Mucosa of descending colon (tissue), 3 donors: ENCODE data around the gene CABCOCO1. TPM values are rescaled to one million over a fixed set of nuclear protein-coding genes. Genes with fewer than 3 reads are reported as not detected.

Experiments used
- ATAC-seq: fragments of 200-7000 bp; cut with Tn5 transposase; one replicate; pipeline ENCODE4 v1.9.1; 2020; ENCODE audit warnings: mild to moderate bottlenecking, moderate library complexity
- DNase-seq, 3 donors: peaks; one replicate each; pipeline ENCODE4 v3.0.0-alpha.2; 2020
- H3K36me3 ChIP-seq: fragments of 200-600 bp; one replicate; pipeline ENCODE4 v1.8.0; 2021; ENCODE audit warnings: low read depth, mild to moderate bottlenecking
- H3K4me1 ChIP-seq: fragments of 200-600 bp; one replicate; pipeline ENCODE4 v1.8.0; 2021; ENCODE audit warnings: low read depth, mild to moderate bottlenecking
- H3K4me3 ChIP-seq: fragments of 200-600 bp; one replicate; pipeline ENCODE4 v1.8.0; 2021; ENCODE audit warnings: mild to moderate bottlenecking
- H3K9me3 ChIP-seq: fragments of 200-600 bp; one replicate; pipeline ENCODE4 v1.8.0; 2021; ENCODE audit warnings: mild to moderate bottlenecking
- intact Hi-C, 2 donors: fragments of 100-400 bp; cut with DNase I in 1 of 2; cut with micrococcal nuclease in 1 of 2; formaldehyde crosslinking; loops; one replicate each; pipeline versions ENCODE4 v1.11.0 to v1.11.1; 2022; cut with DNase I, micrococcal nuclease
- total RNA-seq, 3 donors: library from RNA; stranded (reverse); fragmentation: NEBNext Ultra II Directional in 2 of 3; extraction: Animal tissue kit (Norgen Biotek cat#: 25700) in 2 of 3; gene quantifications; one replicate each; pipeline versions ENCODE4 v1.2.1 to v1.2.4, GENCODE V29; 2021 to 2023
- TF ChIP-seq, protein P1 (sequence below): fragments of 200-600 bp; IDR thresholded peaks from one replicate; pipeline ENCODE4 v1.8.0; 2022; ENCODE audit warnings: antibody characterized with exemption, mild to moderate bottlenecking
- donor health status: DM: no; HTN: no; CAD: no; lungs with moderate emphysema.
- donor health status: DM: no; HTN: no; CAD: no.
- donor health status: DM: no; HTN: yes; CAD: no.

The CABCOCO1 gene
- total RNA-seq, 3 donors from 2014 or later: 0.22 to 3.4 TPM; not detected in 1

DNA sequence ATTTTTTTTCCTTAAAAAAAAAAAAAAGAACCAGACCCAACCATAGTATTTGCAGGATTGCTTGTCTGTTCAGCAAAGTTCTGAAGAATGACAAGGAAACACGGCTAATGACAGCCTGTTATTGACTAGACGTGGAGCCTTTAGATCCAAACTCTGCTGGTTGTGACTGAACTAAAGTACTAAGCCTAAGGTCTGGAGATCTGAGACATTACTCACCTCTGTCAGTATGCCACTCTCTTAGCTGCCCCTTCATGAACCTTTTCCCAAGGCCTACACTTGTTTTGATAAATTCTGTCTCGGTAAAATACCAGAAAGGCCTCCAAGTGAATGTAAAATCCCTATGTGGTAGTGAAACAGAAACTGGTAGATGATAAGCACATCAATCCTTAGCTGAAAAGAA is 101.0 kb downstream of the CABCOCO1 start:
- no peaks in the 10 kb centered on the region for H3K9me3 ChIP-seq
- no peaks in the 10 kb centered on the region for H3K36me3 ChIP-seq
- H3K4me3 ChIP-seq: no peak overlapping the region
- TF ChIP-seq, protein P1, sequence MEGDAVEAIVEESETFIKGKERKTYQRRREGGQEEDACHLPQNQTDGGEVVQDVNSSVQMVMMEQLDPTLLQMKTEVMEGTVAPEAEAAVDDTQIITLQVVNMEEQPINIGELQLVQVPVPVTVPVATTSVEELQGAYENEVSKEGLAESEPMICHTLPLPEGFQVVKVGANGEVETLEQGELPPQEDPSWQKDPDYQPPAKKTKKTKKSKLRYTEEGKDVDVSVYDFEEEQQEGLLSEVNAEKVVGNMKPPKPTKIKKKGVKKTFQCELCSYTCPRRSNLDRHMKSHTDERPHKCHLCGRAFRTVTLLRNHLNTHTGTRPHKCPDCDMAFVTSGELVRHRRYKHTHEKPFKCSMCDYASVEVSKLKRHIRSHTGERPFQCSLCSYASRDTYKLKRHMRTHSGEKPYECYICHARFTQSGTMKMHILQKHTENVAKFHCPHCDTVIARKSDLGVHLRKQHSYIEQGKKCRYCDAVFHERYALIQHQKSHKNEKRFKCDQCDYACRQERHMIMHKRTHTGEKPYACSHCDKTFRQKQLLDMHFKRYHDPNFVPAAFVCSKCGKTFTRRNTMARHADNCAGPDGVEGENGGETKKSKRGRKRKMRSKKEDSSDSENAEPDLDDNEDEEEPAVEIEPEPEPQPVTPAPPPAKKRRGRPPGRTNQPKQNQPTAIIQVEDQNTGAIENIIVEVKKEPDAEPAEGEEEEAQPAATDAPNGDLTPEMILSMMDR: no peak
- intact Hi-C loops: no loop called here
- DNase-seq (no peak), ATAC-seq (no peak)
- peaks cover 19% of the 10 kb centered on the region for H3K4me1 ChIP-seq

DNA sequence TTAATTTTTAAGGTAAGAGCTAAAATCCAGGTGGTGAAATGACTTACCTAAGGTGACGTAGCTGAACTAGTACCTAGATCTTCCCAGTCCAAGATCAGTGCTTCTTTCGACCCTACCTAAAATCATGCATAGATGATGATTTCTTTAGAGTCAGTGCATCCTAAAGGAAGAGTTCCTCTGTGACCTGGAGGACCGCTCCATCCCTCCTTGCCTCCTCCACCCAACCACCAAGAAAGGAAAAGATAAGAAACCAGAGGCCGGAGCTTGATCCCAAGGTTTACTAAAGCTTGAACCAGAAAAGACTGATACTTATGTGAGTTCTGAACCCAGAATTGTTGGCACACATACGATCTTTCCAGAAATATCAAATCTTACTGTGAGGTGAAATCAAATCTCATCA is 101.8 kb downstream of the CABCOCO1 start:
- TF ChIP-seq, protein P1: no peak
- intact Hi-C loops: no loop called here
- ATAC-seq (no peak), DNase-seq (no peak)
- Histone ChIP-seq H3K4me3 (no peak overlapping the region), H3K4me1 (peaks cover 19% of the 10 kb centered on the region), H3K36me3 (no peaks in the 10 kb centered on the region), H3K9me3 (no peaks in the 10 kb centered on the region)

DNA sequence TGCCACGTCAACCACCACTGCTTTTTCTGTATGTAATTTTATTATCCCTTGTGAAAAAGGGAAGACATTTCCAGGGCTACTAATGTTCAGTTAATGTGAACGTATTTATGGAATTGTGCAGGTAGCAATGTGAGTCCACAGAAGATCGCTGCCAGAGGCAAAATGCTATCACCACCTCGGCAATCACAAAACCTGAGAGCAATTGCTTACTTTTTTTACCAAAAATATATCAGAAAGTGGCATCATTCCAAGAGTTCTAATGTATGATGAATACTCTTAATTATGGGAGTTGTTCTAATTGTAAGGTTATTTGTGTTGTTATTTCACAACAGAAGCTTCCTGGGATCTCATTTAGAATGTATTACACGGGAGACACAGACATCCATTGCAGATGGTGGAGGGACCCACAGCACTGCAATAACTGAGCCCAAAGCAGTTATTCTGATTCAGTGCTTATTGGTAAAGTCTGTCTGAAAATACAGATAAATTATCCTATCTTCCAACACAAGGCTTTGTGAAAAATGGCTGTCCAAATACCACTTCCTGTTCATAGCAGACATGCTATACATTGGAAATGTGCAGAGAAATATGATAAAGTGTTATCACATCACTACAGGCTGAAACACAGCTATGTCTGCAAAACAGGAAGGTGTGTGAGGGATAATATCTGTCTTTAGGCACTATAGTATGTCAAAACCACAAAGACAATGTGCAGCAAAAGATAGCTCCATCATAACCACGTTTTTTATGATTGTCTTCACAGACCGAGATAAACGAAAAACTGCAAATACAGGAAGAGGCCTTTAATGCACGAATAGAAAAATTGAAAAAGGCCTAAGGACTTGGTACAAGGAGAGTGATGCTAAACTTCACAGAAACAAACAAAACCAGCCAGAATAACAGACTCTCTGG is 102.7 kb downstream of the CABCOCO1 start:
- ATAC-seq (no peak), DNase-seq (no peak)
- Histone ChIP-seq H3K4me3 (no peak overlapping the region), H3K36me3 (no peaks in the 10 kb centered on the region), H3K4me1 (peaks cover 18% of the 10 kb centered on the region), H3K9me3 (no peaks in the 10 kb centered on the region)
- intact Hi-C loops: no loop called here
- TF ChIP-seq, protein P1: no peak

DNA sequence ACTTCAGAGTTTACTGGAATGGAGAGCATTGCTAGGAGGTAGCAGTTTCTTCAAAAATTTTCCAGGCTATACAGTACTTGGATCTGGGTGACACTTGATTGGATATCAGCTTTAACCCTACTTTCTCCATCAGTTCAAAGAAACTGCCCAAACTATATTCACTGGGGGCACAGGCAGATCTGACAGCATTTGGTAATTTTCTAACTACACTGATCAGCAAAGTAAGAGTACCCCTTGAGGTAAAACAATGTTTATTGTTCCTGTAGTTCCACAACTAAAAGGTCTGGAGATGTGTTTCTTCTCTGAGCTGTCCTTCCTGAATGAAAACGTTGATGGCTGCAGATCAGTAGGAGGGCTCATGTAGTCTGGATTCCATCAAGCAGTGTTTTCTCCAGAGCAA is 104.2 kb downstream of the CABCOCO1 start:
- TF ChIP-seq, protein P1: no peak
- Histone ChIP-seq H3K4me1 (peaks cover 5% of the 10 kb centered on the region), H3K36me3 (no peaks in the 10 kb centered on the region), H3K4me3 (no peak overlapping the region), H3K9me3 (no peaks in the 10 kb centered on the region)
- ATAC-seq (no peak), DNase-seq (no peak)
- intact Hi-C loops: no loop called here

DNA sequence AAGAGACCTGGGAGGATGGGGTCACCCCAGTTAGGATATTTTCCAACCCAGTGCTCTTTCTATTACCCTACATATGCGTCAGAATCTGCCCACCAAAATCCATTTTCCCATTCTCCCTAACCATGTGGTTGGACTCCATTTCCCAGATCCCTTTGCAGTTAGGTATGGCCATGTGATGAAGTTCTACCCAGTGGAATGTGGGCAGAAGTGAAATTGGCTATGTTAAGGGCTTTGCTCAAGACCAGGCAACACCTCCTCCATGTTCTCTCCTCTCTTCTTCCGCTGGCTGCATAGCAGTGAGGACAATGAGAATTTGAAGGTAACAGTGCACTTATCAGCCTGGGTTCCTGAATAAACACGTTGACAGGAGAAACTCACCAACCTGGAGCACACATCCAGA is 111.3 kb downstream of the CABCOCO1 start:
- no peak overlapping the region for H3K4me3 ChIP-seq
- no peaks in the 10 kb centered on the region for H3K4me1 ChIP-seq
- intact Hi-C loops: no loop called here
- no peak for DNase-seq
- TF ChIP-seq, protein P1: no peak
- ATAC-seq: no peak
- H3K9me3 ChIP-seq: no peaks in the 10 kb centered on the region
- no peaks in the 10 kb centered on the region for H3K36me3 ChIP-seq
